HG02970 (cell line): Measurements from ENCODE around the gene MMP8.
A peak's percentile ranks its signal among the peaks of the same experiment; 100 is the strongest.

Source experiments
- ATAC-seq: cut with Tn5 transposase; IDR thresholded peaks from one replicate; pipeline ENCODE4 v1.9.1; 2021; ENCODE audit warnings: mild to moderate bottlenecking, moderate library complexity, moderate number of reproducible peaks; ENCODE audit not compliant: unreplicated experiment, low FRiP score

The MMP8 gene

DNA sequence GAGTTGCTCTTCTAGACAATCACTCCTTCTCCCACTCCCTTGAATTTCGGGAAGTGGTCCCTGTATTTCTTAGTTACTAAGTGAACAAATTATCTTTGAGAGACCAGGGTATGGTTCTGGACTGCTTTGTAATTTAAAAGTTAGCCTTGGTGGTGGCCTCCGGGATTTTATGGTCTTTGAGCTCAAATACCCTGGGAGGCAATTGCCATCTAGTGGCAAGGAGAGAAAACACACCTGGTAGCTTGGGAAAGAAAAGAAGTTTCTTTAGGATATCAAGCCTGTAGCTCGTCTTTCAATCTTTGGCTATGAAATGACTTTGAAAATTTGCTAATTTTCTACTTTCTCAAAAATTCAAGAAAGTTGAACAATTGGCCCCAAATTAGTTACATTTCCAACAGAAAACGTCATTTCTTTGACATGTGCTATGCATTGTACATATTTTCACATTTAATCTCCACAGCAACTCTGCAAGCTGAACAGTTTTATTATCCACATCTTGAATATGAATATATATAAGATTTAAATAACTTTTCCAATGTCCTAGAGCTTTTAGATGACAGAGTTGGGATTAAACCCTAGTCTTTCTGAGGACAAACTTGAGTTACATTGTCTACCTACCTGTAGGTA lies 58.3 kb downstream of the MMP8 start:
- peak; percentile 47 for ATAC-seq

DNA sequence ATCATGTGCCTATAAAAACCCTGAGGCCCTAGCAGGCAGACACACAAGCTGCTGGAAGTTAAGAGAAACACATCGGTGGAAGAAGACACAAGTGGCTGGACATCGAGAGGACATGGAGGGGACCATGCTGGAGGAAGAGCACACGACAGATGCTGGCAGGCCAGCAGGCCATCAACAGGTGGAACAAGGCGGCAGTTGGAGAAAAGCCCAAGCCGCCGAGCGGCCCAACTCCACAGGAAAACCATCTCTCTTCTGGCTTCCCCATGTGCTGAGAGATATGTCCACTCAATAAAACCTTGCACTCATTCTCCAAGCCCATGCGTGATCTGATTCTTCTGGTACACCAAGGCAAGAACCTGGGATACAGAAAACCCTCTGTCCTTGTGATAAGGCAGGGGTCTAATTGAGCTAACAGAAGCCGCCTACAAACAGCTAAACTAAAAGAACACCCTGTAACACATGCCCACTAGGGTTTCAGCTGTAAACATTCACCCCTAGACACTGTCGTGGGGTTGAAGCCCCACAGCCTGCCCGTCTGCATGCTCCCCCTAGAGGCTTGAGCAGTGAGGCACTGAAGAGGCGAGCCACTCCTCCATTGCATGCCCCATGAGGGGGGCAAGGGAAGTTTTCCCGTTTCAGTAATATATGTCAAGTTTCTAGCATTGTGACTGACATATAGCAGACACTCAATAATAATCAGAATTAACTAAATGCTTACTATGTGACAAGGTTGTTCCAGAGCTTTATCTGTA lies 60.6 kb downstream of the MMP8 start:
- ATAC-seq: no peak

DNA sequence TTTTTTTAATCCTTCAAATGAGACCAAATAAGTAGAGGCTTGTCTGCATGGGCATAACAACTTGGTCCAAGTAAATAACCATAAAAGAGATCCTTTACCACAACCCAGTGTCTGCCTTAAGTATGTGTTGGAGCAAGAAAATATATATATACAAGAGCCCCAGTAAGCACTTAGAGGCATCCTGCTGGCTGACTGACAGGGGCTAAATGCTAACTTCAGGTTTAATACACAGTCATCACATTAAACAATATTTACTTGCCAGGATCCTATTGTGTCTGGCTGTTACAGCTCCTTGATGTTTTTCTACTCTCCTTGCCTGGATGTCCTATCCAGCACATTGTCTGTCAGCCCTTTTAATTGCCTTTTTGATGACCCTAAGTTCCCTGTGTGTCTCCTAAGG lies 62.1 kb downstream of the MMP8 start:
- ATAC-seq: no peak
